Right cardiac atrium (tissue), 5 donors: ENCODE measurements around the gene SRF. TPM values are rescaled to one million over a fixed set of nuclear protein-coding genes. Genes with fewer than 3 reads are reported as not detected.

Experiments used
- ATAC-seq, 2 donors: fragments of 200-7000 bp; cut with Tn5 transposase; one replicate each; pipeline versions ENCODE4 v1.8.0 to v1.9.1; 2020; ENCODE audit warnings: moderate library complexity in 2 of 2, mild to moderate bottlenecking in 1 of 2
- DNase-seq, 3 donors: peaks; one replicate each; pipeline ENCODE4 v3.0.0-alpha.2; 2020
- H3K27ac ChIP-seq: one replicate; pipeline ENCODE4 v1.5.1; 2013; ENCODE audit warnings: mild to moderate bottlenecking, low read length, control low read depth, moderate library complexity
- H3K27me3 ChIP-seq: one replicate; pipeline ENCODE4 v1.6.1; 2013; ENCODE audit not compliant: control insufficient read depth, insufficient read depth
- H3K4me1 ChIP-seq: one replicate; pipeline ENCODE4 v1.6.1; 2013; ENCODE audit warnings: low read length; ENCODE audit not compliant: control insufficient read depth, insufficient read depth
- H3K4me3 ChIP-seq: one replicate; pipeline ENCODE4 v1.5.1; 2013; ENCODE audit warnings: low read length, control low read depth
- H3K9me3 ChIP-seq: one replicate; pipeline ENCODE4 v1.6.1; 2013; ENCODE audit warnings: low read length; ENCODE audit not compliant: control insufficient read depth
- WGBS: extraction: QIAGEN DNeasy Blood & Tissue Kit; methylation state at CpG from one replicate; pipeline ENCODE4 v1.1.7; 2013; 5-methylcytosine and 5-hydroxymethylcytosine counted together
- intact Hi-C, 4 donors: fragments of 100-400 bp; cut with DNase I; formaldehyde crosslinking; loops; one replicate each; pipeline versions ENCODE4 v1.11.0 to v1.14.0; 2022 to 2023
- polyA plus RNA-seq: library from polyadenylated mRNA; stranded (reverse); fragments of 200-250 nt; gene quantifications from one replicate; pipeline ENCODE4 v1.2.3, GENCODE V29; 2013
- total RNA-seq, 4 donors: library from RNA; stranded (reverse); fragmentation: NEBNext Ultra II Directional; extraction: Animal tissue kit (Norgen Biotek cat#: 25700); gene quantifications; one replicate each; pipeline ENCODE4 v1.2.1, GENCODE V29; 2021
- donor health status: healthy with polysubstance abuse.
- donor health status: DM: no; HTN: yes; CAD: no.
- donor health status: DM: no; HTN: no; CAD: no.
- donor health status: DM: no; HTN: yes; CAD: no; lungs with severe emphysema.
- donor health status: DM: yes; HTN: yes; CAD: no.

SRF gene
- total and polyA plus RNA-seq, 5 donors = 55.3 to 114 (median 66.4) TPM

DNA sequence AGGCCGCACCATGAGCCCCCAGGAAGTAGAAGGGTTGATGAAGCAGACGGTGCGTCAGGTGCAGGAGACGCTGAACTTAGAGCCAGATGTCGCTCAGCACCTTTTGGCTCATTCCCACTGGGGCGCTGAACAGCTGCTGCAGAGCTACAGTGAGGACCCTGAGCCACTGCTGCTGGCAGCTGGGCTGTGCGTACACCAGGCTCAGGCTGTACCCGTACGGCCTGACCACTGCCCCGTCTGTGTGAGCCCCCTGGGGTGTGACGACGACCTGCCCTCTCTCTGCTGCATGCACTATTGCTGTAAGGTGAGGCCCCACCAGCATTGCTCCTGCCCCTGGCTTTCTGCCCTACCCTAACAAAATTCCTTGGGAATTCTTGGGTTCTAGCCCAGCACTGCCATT lies 45.1 kb downstream of the SRF start:
- intact Hi-C loops = no loop called here
- Histone ChIP-seq H3K9me3 (no peaks in the 10 kb centered on the region), H3K27ac (no peak overlapping the region), H3K4me1 (no peaks in the 10 kb centered on the region), H3K27me3 (no peaks in the 10 kb centered on the region), H3K4me3 (no peak overlapping the region)
- no peak for ATAC-seq
- no peak for DNase-seq
- 91% methylated on average over 12 of the region's 12 CpGs for WGBS

- 66% methylated on average over 5 of the region's 5 CpGs for WGBS
- DNase-seq (no peak), ATAC-seq (no peak)
- H3K27ac ChIP-seq = no peak overlapping the region
- H3K4me1 ChIP-seq = no peaks in the 10 kb centered on the region
- H3K27me3 ChIP-seq = no peaks in the 10 kb centered on the region
- H3K4me3 ChIP-seq = no peak overlapping the region
- intact Hi-C loops = no loop called here
- no peaks in the 10 kb centered on the region for H3K9me3 ChIP-seq
Measured at GRCh38 chr6:43217351-43217750, 46.3 kb downstream of the SRF start.

- no peak overlapping the region for H3K27ac ChIP-seq
- 87% methylated on average over 3 of the region's 3 CpGs for WGBS
- H3K27me3 ChIP-seq = no peaks in the 10 kb centered on the region
- no peaks in the 10 kb centered on the region for H3K9me3 ChIP-seq
- DNase-seq (no peak), ATAC-seq (no peak)
- intact Hi-C loops = no loop called here
- H3K4me3 ChIP-seq = no peak overlapping the region
- no peaks in the 10 kb centered on the region for H3K4me1 ChIP-seq
Measured at GRCh38 chr6:43219119-43219518, 48.0 kb downstream of the SRF start.

DNA sequence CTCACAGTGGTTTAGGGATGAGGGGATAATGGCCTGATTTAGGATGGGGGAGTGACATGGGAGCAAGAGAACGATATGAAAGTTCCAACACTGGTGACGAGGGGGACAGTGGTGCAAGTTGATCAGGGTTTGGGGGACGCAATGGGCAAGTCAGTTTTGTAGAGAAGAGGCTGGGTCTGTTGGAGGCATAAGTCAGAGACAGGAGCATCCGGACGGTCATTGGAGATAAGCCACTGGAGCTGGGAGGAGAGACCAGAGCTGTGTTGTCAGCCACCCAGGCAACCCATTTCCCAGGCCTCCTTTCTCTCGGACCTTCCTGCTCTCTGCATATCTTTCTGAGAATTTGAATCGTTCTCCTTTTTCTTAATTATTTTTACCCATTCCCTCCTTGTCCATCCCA lies 48.7 kb downstream of the SRF start:
- Histone ChIP-seq H3K27me3 (no peaks in the 10 kb centered on the region), H3K4me3 (no peak overlapping the region), H3K9me3 (no peaks in the 10 kb centered on the region), H3K4me1 (no peaks in the 10 kb centered on the region), H3K27ac (no peak overlapping the region)
- ATAC-seq (no peak), DNase-seq (no peak)
- intact Hi-C loops = no loop called here
- WGBS = 85% methylated on average over 7 of the region's 7 CpGs

- ATAC-seq = peak in 1 of 2 donors; percentile 5
- no peaks in the 10 kb centered on the region for H3K27me3 ChIP-seq
- H3K4me3 ChIP-seq = no peak overlapping the region
- 91% methylated on average over 16 of the region's 16 CpGs for WGBS
- no peaks in the 10 kb centered on the region for H3K9me3 ChIP-seq
- no peak overlapping the region for H3K27ac ChIP-seq
- intact Hi-C loops = no loop called here
- DNase-seq = no peak
- H3K4me1 ChIP-seq = no peaks in the 10 kb centered on the region
Measured at GRCh38 chr6:43220439-43220951, 49.4 kb downstream of the SRF start.

DNA sequence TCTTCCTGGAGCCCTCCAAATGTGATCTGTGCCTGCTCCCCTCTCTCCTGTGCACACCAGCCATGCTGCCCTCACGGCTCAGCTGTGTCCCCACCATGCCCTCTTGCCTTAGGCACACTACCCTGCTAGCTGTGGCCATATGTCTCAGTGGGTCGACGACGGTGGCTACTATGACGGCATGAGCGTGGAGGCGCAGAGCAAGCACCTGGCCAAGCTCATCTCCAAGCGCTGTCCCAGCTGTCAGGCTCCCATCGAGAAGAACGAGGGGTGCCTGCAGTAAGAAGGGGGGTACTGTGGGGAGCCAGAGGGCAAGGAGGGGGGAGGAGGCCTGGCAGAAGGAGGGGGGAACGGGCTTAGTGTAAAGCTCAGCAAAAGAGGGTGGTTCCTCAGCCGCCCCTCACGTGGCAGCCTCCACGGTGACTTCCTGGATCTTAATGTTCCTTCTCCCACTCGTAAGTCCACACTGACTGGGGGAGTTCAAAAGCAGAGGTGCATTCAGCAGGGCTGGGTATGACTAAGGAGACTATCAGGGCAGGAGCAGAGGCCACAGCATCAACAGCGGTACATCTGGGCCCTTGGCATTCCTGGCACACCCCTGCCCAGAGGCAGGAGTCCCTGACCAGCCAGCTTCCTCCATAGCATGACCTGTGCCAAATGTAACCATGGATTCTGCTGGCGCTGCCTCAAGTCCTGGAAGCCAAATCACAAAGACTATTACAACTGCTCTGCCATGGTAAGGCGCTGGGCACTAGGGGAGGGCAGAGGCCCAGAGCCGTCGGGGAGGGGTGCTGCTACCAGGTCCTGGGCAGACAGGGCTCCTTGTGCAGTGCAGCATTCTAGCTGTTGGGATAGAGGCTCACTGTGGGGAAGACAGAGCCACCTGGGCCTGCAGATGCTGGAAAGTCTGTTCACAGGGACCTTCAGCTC lies 50.2 kb downstream of the SRF start:
- 85% methylated on average over 20 of the region's 20 CpGs for WGBS
- DNase-seq (no peak), ATAC-seq (no peak)

DNA sequence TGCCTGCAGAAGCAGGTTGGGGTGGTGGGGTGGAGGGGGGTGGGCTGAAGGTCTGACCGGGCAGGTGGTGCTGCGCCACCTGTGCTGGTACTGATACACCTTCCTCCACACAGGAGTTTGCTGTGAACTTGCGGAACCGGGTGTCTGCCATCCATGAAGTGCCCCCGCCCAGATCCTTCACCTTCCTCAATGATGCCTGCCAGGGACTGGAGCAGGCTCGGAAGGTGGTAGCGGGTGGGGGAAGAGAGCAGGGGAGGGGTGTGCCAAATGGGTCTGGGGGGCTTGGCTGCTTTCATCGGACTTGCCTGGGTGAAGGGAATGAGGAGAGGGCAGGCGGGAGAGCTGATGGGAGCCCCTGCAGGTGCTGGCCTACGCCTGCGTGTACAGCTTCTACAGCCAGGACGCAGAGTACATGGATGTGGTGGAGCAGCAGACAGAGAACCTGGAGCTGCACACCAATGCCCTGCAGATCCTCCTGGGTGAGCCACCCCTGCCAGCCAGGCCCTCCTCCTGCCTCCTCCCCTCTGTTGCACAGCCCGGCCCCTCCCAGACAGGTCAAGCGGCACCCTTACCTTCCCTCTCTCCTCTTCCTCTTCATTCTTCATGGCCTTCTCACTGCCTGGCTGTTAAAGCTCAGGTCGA lies 51.5 kb downstream of the SRF start:
- 92% methylated on average over 15 of the region's 15 CpGs for WGBS
- Histone ChIP-seq H3K27ac (no peak overlapping the region), H3K4me3 (no peak overlapping the region), H3K4me1 (no peaks in the 10 kb centered on the region), H3K27me3 (no peaks in the 10 kb centered on the region), H3K9me3 (no peaks in the 10 kb centered on the region)
- intact Hi-C loops = no loop called here
- DNase-seq = no peak
- ATAC-seq = no peak

More for the DNA sequence above, 50.2 kb downstream of the SRF start:
- intact Hi-C loops = no loop called here
- no peaks in the 10 kb centered on the region for H3K4me1 ChIP-seq
- no peak overlapping the region for H3K4me3 ChIP-seq
- H3K9me3 ChIP-seq = no peaks in the 10 kb centered on the region
- no peak overlapping the region for H3K27ac ChIP-seq
- H3K27me3 ChIP-seq = no peaks in the 10 kb centered on the region

DNA sequence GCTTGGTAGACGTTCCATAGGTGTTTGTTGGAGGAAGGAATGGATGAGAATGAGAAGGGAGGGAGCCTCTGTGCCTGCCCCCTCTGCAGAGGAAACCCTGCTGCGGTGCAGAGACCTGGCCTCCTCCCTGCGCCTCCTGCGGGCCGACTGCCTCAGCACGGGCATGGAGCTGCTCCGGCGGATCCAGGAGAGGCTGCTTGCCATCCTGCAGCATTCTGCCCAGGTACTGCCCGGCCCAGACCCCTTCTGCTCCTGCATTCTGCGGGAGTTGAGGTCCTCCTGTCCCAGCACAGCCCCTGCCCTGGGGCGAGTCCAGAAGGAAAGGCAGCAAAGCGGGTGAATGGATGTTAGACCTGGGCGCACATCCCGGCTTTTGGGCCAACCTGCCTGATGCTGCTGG lies 52.1 kb downstream of the SRF start:
- DNase-seq (no peak), ATAC-seq (no peak)
- no peaks in the 10 kb centered on the region for H3K27me3 ChIP-seq
- H3K4me3 ChIP-seq = no peak overlapping the region
- intact Hi-C loops = no loop called here
- no peak overlapping the region for H3K27ac ChIP-seq
- H3K4me1 ChIP-seq = no peaks in the 10 kb centered on the region
- WGBS = 88% methylated on average over 14 of the region's 14 CpGs
- no peaks in the 10 kb centered on the region for H3K9me3 ChIP-seq

DNA sequence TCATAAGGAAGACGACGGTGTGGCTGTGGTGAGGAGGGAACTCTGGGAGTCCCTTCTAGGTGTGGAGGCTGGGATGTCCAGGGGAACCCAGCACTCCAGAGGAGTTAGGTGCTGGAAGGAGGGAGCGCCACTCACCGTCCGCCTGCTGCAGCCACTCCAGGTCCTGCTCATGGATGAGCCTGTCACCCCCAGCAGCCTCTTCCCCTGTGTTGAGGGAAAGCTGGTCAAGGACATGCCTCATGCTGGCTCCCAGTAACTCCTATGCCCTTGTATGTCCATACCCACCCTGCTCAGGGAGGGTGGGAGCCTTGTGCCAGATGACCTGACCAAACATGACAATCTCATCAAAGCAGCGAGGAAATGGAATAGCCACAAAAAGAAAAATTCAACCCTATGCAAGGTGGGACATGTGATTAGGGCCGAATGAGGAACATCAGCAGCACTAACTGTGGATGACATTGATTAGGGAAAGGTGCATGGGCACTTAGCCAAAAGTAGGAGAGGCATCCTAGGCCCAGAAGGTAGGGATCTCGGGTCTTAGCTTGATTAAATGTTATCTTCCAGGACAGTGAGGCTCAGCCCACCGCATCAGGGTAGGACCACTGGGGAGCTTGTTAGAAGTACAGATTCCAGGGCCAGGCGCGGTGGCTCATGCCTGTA lies 55.3 kb downstream of the SRF start:
- intact Hi-C loops = no loop called here
- Histone ChIP-seq H3K27ac (no peak overlapping the region), H3K27me3 (no peaks in the 10 kb centered on the region), H3K4me3 (no peak overlapping the region), H3K9me3 (no peaks in the 10 kb centered on the region), H3K4me1 (no peaks in the 10 kb centered on the region)
- ATAC-seq (no peak), DNase-seq (no peak)
- WGBS = 91% methylated on average over 11 of the region's 11 CpGs

DNA sequence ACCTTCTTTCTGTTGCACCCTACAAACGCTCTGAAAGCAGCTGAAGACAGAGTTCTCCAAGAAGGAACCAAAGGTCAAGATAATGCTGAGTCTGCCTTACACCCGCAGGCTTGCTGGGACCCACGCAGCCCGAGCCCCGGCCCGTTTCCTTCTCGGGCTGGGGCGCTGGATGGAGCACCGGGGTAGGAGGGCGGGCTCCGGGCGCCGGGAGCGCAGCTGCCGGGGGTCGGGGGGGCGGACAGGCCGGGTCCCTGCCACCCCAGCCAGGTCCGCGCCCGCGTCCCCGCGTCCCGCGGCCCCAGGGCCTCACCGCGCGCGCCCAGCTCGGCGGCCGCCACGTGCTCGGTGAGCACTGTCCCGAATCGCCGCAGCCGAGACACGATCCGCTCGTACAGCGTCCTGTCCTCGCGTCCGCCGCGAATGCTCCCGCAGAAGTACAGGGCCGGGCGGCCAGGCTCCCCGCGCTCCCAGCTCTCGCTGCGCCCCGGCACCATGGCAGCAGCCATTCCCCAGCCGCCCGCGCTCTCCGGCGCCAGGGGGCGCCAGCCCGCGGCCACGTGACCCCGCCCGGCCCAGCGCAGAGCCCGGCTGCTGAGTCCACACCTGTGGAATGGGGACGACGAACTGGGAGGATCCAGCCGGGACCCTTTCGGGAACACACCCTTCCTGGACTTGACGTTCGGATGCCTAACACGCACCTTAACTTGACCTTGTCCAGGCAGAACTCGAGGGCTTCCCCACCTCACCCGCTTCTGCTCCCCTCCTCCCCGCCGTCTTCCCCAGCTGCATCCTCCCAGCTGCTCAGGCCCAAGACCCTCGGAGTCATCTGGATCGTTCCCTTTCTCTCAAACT lies 58.1 kb downstream of the SRF start, which contains the start of gene DNPH1:
DNPH1 (minus strand) TSS at position 531 of the 852 bp plus-strand sequence; CDS start at position 506, 25 bp downstream.
- H3K27ac ChIP-seq = no peak within 1 kb of the TSS
- peak; percentile 95 to 97 for ATAC-seq
- H3K27me3 ChIP-seq = no peaks in the 10 kb centered on the region
- peak; percentile 78 to 93 (median 92) for DNase-seq
- no peaks in the 10 kb centered on the region for H3K9me3 ChIP-seq
- intact Hi-C loops = no loop called here
- WGBS = 2% methylated on average over 82 of the region's 82 CpGs
- H3K4me3 ChIP-seq = peak within 1 kb of the TSS; percentile 61
- H3K4me1 ChIP-seq = no peaks in the 10 kb centered on the region
